Measurements from ENCODE around the gene ZNF618. TPM values are rescaled to one million over a fixed set of nuclear protein-coding genes. Genes with fewer than 3 reads are reported as not detected.

ZNF618 gene
- total RNA-seq, 1 experiment from 2014 or later = 1.2 TPM

DNA sequence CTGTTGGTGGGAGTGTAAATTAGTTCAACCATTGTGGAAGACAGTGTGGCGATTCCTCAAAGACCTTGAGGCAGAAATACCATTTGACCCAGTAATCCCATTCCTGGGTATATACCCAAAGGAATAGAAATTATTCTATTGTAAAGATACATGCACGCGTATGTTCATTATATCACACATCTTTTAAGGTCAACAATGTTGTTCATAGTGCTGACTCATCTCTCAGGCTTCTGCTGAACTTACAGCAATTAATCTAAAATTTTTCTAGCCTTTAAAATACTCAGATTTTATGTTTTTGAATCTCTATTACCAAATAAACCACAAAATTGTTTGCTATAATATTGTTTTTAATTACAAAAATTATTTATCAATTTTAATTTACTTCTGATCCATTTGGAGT lies 38.8 kb upstream of the ZNF618 start:
- ChIA-PET CTCF (no interaction called here), POLR2A (no interaction called here)
- Histone ChIP-seq H3K4me1 (no peaks in the 10 kb centered on the region), H3K4me3 (ENCODE audit: low read depth, low read length) (no peak overlapping the region), H3K36me3 (ENCODE audit: control insufficient read depth, insufficient read depth, low read length) (no peaks in the 10 kb centered on the region), H3K27me3 (replicated peaks; ENCODE audit: control insufficient read depth, insufficient read depth, low read length) (no peaks in the 10 kb centered on the region), H3K9me3 (peaks cover 3% of the 10 kb centered on the region; the same call in 1 of the 2 replicates)
- TF ChIP-seq, protein P1, sequence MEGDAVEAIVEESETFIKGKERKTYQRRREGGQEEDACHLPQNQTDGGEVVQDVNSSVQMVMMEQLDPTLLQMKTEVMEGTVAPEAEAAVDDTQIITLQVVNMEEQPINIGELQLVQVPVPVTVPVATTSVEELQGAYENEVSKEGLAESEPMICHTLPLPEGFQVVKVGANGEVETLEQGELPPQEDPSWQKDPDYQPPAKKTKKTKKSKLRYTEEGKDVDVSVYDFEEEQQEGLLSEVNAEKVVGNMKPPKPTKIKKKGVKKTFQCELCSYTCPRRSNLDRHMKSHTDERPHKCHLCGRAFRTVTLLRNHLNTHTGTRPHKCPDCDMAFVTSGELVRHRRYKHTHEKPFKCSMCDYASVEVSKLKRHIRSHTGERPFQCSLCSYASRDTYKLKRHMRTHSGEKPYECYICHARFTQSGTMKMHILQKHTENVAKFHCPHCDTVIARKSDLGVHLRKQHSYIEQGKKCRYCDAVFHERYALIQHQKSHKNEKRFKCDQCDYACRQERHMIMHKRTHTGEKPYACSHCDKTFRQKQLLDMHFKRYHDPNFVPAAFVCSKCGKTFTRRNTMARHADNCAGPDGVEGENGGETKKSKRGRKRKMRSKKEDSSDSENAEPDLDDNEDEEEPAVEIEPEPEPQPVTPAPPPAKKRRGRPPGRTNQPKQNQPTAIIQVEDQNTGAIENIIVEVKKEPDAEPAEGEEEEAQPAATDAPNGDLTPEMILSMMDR (IDR thresholded peaks at IDR 0.05; ENCODE audit: insufficient read depth in 1 of 2, low read depth in 1 of 2, low read length in 1 of 2, severe bottlenecking in 1 of 2, unreplicated experiment in 1 of 2) = no peak
- Mint-ChIP-seq H3K27ac (ENCODE audit: unreplicated experiment) (no peak overlapping the region), H3K9me3 (ENCODE audit: unreplicated experiment) (no peaks in the 10 kb centered on the region), H3K4me1 (ENCODE audit: low read depth, unreplicated experiment) (no peaks in the 10 kb centered on the region), H3K36me3 (ENCODE audit: insufficient read depth, unreplicated experiment) (no peaks in the 10 kb centered on the region), H3K27me3 (ENCODE audit: insufficient read depth, unreplicated experiment) (no peaks in the 10 kb centered on the region), H3K4me3 (ENCODE audit: unreplicated experiment) (no peak overlapping the region)
- DNase-seq = no peak
- intact Hi-C loops (cut with micrococcal nuclease; ENCODE audit: unreplicated experiment) = no loop called here
- no TSS peak for BruUV-seq (replicated peaks)

DNA sequence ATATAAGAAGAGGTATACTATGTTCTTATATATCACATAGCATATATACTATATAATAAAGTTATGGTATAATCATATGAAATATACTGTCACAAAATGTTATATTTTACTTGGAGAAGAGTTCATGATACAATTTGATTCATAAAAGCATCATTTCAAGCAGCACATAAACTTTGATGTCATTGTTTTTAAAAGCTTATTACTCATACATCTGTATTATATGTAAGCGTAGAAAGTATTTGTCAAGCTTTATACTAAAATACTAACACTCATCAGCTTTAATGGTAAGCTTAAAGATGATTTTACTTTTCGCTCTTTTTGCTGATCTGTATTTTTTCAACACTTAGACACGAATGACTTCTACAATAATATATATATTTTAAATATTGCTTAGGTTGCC lies 34.0 kb upstream of the ZNF618 start:
- peaks cover 5% of the 10 kb centered on the region; the same call in 1 of the 2 replicates for H3K9me3 ChIP-seq
- intact Hi-C loops (cut with micrococcal nuclease; ENCODE audit: unreplicated experiment) = no loop called here
- no peak overlapping the region for H3K4me3 ChIP-seq (ENCODE audit: low read depth, low read length)
- Mint-ChIP-seq H3K36me3 (ENCODE audit: insufficient read depth, unreplicated experiment) (no peaks in the 10 kb centered on the region), H3K4me3 (ENCODE audit: unreplicated experiment) (no peak overlapping the region), H3K9me3 (ENCODE audit: unreplicated experiment) (peaks cover 7% of the 10 kb centered on the region), H3K27ac (ENCODE audit: unreplicated experiment) (no peak overlapping the region), H3K4me1 (ENCODE audit: low read depth, unreplicated experiment) (no peaks in the 10 kb centered on the region), H3K27me3 (ENCODE audit: insufficient read depth, unreplicated experiment) (peaks cover 4% of the 10 kb centered on the region)
- no peaks in the 10 kb centered on the region for H3K4me1 ChIP-seq
- ChIA-PET POLR2A (no interaction called here), CTCF (no interaction called here)
- TF ChIP-seq, protein P1 (IDR thresholded peaks at IDR 0.05; ENCODE audit: insufficient read depth in 1 of 2, low read depth in 1 of 2, low read length in 1 of 2, severe bottlenecking in 1 of 2, unreplicated experiment in 1 of 2) = no peak
- BruUV-seq (replicated peaks) = no TSS peak
- H3K27me3 ChIP-seq (replicated peaks; ENCODE audit: control insufficient read depth, insufficient read depth, low read length) = no peaks in the 10 kb centered on the region
- H3K36me3 ChIP-seq (ENCODE audit: control insufficient read depth, insufficient read depth, low read length) = no peaks in the 10 kb centered on the region
- DNase-seq = no peak

DNA sequence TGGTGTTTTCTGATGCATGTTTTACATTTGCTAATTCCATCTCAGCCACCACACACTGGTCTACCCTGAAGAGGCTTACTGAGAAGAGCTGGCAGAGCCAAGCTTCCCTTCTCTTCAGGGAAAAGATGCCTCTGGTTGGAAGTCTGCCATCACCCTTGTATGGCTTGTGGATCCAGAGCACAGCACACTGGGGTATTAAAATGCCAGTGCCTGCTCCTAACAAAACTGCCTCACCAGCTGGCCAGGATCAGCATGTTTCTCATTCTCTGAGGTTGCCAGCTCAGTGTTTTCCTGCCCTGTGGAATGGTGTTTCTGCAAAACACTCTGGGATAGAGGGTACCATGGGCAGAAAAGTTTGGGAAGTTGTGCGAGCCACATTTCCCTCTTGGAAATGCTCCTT lies 31.6 kb upstream of the ZNF618 start:
- POLR2A ChIA-PET = no interaction called here
- H3K27me3 Mint-ChIP-seq (ENCODE audit: insufficient read depth, unreplicated experiment) = peaks cover 4% of the 10 kb centered on the region
- no TSS peak for BruUV-seq (replicated peaks)

More for the DNA sequence above, 31.6 kb upstream of the ZNF618 start:
- intact Hi-C loops (cut with micrococcal nuclease; ENCODE audit: unreplicated experiment) = no loop called here
- H3K4me1 ChIP-seq = no peaks in the 10 kb centered on the region
- H3K9me3 Mint-ChIP-seq (ENCODE audit: unreplicated experiment) = peaks cover 10% of the 10 kb centered on the region
- no peak overlapping the region for H3K4me3 Mint-ChIP-seq (ENCODE audit: unreplicated experiment)
- TF ChIP-seq, protein P1 (IDR thresholded peaks at IDR 0.05; ENCODE audit: insufficient read depth in 1 of 2, low read depth in 1 of 2, low read length in 1 of 2, severe bottlenecking in 1 of 2, unreplicated experiment in 1 of 2) = no peak
- no peak for DNase-seq
- H3K9me3 ChIP-seq = peaks cover 5% of the 10 kb centered on the region; the same call in 1 of the 2 replicates
- no peak overlapping the region for H3K27ac Mint-ChIP-seq (ENCODE audit: unreplicated experiment)
- no peaks in the 10 kb centered on the region for H3K36me3 ChIP-seq (ENCODE audit: control insufficient read depth, insufficient read depth, low read length)
- no peaks in the 10 kb centered on the region for H3K36me3 Mint-ChIP-seq (ENCODE audit: insufficient read depth, unreplicated experiment)
- no peaks in the 10 kb centered on the region for H3K4me1 Mint-ChIP-seq (ENCODE audit: low read depth, unreplicated experiment)
- no peak overlapping the region for H3K4me3 ChIP-seq (ENCODE audit: low read depth, low read length)
- CTCF ChIA-PET = no interaction called here
- no peaks in the 10 kb centered on the region for H3K27me3 ChIP-seq (replicated peaks; ENCODE audit: control insufficient read depth, insufficient read depth, low read length)
